Activated T-cell treated with anti-CD3 and anti-CD28 coated beads, Interleukin-2, amount 50 U/mL, for 4 hours (primary cell): ENCODE results near the gene MIEF2. TPM values are rescaled to one million over a fixed set of nuclear protein-coding genes. Genes with fewer than 3 reads are reported as not detected.

Experiments used
- ATAC-seq, 2 donors: fragments of 200-7000 bp; cut with Tn5 transposase; one replicate each; pipeline ENCODE4 v1.10.0; 2021
- DNase-seq: peaks from one replicate; pipeline ENCODE4 v3.0.0-alpha.2; 2020
- H3K27me3 Mint-ChIP-seq: one replicate; pipeline ENCODE4 v1.8.0; 2021; ENCODE audit warnings: low read depth, mixed read lengths
- H3K36me3 Mint-ChIP-seq: one replicate; pipeline ENCODE4 v1.8.0; 2022; ENCODE audit warnings: mixed read lengths; ENCODE audit not compliant: insufficient read depth
- H3K4me1 Mint-ChIP-seq: one replicate; pipeline ENCODE4 v1.8.0; 2021; ENCODE audit warnings: low read depth, mixed read lengths
- H3K4me3 Mint-ChIP-seq: one replicate; pipeline ENCODE4 v1.8.0; 2021; ENCODE audit warnings: mild to moderate bottlenecking, moderate library complexity, mixed read lengths
- H3K9me3 Mint-ChIP-seq: one replicate; pipeline ENCODE4 v1.8.0; 2021; ENCODE audit warnings: mixed read lengths
- total RNA-seq, 3 donors: library from RNA; stranded (reverse); gene quantifications; one replicate each; pipeline ENCODE4 v1.2.1, GENCODE V29; 2021

Gene MIEF2
- total RNA-seq, 3 donors from 2014 or later: 1.5 to 3.0 (median 2.1) TPM

DNA sequence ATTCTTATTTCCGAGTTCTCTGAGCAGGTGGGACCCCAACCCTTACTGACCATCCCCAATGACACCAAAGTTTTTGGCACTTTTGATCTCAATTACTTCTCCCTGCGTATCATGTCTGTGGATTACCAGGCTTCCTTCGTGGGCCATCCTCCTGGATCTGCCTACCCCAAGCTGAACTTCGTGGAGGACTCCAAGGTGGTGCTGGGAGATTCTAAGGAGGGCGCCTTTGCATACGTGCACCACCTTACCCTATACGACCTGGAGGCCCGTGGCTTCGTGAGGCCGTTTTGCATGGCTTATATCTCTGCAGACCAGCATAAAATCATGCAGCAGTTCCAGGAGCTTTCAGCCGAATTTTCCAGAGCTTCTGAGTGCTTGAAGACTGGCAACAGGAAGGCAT lies 55.5 kb downstream of the MIEF2 start:
- Mint-ChIP-seq H3K36me3 (peaks cover 25% of the 10 kb centered on the region), H3K4me3 (peak overlapping the region; percentile 94), H3K27me3 (no peaks in the 10 kb centered on the region), H3K4me1 (peaks cover 80% of the 10 kb centered on the region), H3K9me3 (no peaks in the 10 kb centered on the region)
- ATAC-seq (no peak), DNase-seq (no peak)

Other genes starting within 250 kb of the MIEF2 start
- 10 to 100 TPM; 27.3 to 33.7 (median 33.4) TPM for gene ATPAF2, start 221.5 kb upstream of the MIEF2 start, total RNA-seq
- gene GID4, start 221.3 kb upstream of the MIEF2 start, total RNA-seq: 1 to 10 TPM; 7.6 to 8.4 (median 8.3) TPM
- gene DRG2, start 172.7 kb upstream of the MIEF2 start, total RNA-seq: 10 to 100 TPM; 68.5 to 72.0 (median 70.6) TPM
- under 1 TPM; 0.11 to 0.24 (median 0.23) TPM for gene MYO15A, start 151.9 kb upstream of the MIEF2 start, total RNA-seq
- gene ALKBH5, start 76.8 kb upstream of the MIEF2 start, total RNA-seq: 100 to 1,000 TPM; 112 to 120 (median 114) TPM
- 10 to 100 TPM; 18.1 to 19.8 (median 19.0) TPM for gene LLGL1, start 35.0 kb upstream of the MIEF2 start, total RNA-seq
- 100 to 1,000 TPM; 235 to 264 (median 244) TPM for gene FLII, start 1.9 kb upstream of the MIEF2 start, total RNA-seq
- 10 to 100 TPM; 76.2 to 82.7 (median 76.4) TPM for gene TOP3A, start 54.3 kb downstream of the MIEF2 start, total RNA-seq
- 10 to 100 TPM; 20.3 to 22.3 (median 22.1) TPM for gene SMCR8, start 54.6 kb downstream of the MIEF2 start, total RNA-seq
- gene SHMT1, start 102.9 kb downstream of the MIEF2 start, total RNA-seq: 10 to 100 TPM; 26.5 to 36.9 (median 29.7) TPM
- under 1 TPM in 2 of 3 donors, not detected in 1; 0.14 to 0.18 TPM for gene EVPLL, start 117.1 kb downstream of the MIEF2 start, total RNA-seq
- under 1 TPM in 1 of 3 donors, not detected in 2; 0.61 TPM for gene LGALS9C, start 216.1 kb downstream of the MIEF2 start, total RNA-seq